Epithelial cell of esophagus (primary cell): ENCODE results near the gene USP12.

Experiments
- DNase-seq: peaks from one replicate; pipeline ENCODE4 v3.0.0; 2010; ENCODE audit warnings: low read depth
- H3K4me3 ChIP-seq: 2 replicates; pipeline ENCODE4 v1.5.1; 2011; ENCODE audit warnings: mild to moderate bottlenecking, low read length, control low read depth
- TF ChIP-seq, protein P1 (sequence below): IDR thresholded peaks from 2 replicates; pipeline ENCODE4 v1.5.1; 2011; ENCODE audit warnings: low read depth, mild to moderate bottlenecking, low read length, control low read depth, inconsistent platforms; ENCODE audit not compliant: insufficient read depth; ENCODE audit errors: missing control alignments

Gene USP12

DNA sequence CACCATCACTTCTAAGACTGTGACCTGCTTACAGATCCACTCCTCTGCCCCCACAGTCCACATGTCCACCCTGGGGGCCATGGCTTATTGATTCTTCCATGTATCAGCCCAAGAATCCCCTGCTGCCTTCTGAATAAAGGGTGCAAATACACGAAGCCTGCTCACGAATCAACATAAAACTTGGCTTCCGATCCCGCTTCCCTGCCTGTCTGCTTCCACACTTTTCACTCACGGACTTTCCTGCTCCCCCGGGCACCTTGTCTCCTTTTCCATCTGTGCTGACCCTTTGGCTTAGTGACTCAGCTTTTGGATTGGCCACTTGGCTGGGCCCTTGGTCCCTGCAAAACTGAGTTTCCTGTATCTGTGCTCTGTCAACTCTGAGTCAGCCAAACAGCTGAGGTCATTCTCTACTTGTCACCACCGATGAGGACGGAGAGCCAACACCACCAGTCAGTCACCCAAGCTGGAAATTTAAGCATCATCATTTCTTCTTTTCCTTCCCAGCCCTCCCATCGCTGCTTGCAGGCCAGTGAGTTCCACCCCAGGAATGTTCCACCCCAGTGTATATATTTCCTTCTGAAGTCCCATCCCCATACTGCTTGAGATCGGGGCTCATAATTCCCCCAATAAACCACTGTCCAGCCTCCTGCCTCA lies 11.4 kb upstream of the USP12 start:
- no peak overlapping the region for H3K4me3 ChIP-seq
- TF ChIP-seq, protein P1, sequence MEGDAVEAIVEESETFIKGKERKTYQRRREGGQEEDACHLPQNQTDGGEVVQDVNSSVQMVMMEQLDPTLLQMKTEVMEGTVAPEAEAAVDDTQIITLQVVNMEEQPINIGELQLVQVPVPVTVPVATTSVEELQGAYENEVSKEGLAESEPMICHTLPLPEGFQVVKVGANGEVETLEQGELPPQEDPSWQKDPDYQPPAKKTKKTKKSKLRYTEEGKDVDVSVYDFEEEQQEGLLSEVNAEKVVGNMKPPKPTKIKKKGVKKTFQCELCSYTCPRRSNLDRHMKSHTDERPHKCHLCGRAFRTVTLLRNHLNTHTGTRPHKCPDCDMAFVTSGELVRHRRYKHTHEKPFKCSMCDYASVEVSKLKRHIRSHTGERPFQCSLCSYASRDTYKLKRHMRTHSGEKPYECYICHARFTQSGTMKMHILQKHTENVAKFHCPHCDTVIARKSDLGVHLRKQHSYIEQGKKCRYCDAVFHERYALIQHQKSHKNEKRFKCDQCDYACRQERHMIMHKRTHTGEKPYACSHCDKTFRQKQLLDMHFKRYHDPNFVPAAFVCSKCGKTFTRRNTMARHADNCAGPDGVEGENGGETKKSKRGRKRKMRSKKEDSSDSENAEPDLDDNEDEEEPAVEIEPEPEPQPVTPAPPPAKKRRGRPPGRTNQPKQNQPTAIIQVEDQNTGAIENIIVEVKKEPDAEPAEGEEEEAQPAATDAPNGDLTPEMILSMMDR: no peak
- peak; percentile 68 for DNase-seq

DNA sequence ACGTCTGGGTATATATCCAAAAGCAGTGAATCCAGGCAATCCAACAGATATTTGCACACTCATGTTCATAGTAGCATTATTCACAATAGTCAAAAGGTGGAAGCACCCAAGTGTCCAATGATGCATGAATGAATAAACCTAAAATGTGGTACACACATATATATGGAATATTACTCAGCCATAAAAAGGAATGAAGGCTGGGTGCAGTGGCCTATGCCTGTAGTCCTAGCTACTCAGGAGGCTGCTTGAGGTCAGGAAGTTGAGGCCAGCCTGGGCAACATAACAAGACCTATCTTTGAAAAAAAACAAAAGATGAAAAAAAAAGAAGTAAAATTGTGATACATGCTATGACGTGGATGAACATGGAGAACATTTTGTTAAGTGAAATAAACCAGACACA lies 10.4 kb upstream of the USP12 start:
- TF ChIP-seq, protein P1: no peak
- DNase-seq: no peak
- no peak overlapping the region for H3K4me3 ChIP-seq

DNA sequence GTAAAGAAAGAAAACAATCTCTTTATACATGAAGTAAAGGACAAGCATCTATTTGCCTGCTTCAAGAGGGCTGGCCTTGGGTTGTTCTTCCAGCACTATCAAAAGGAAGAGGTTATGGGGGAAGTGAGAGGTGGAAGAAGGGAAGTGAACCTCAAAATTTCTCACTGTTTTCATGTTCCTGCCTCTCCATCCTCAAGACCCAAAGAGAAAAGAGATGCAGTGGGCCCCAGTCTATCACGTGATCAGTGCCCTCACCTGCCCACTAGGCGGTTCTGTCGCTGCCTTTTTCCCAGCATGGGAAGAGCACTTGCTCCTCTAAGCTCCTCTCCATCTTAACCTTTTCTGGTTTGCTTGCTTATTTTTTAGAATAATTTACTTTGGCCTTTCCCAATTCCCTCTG lies 6.2 kb upstream of the USP12 start:
- DNase-seq: peak; percentile 24
- TF ChIP-seq, protein P1: peak; percentile 23
- H3K4me3 ChIP-seq: no peak overlapping the region

DNA sequence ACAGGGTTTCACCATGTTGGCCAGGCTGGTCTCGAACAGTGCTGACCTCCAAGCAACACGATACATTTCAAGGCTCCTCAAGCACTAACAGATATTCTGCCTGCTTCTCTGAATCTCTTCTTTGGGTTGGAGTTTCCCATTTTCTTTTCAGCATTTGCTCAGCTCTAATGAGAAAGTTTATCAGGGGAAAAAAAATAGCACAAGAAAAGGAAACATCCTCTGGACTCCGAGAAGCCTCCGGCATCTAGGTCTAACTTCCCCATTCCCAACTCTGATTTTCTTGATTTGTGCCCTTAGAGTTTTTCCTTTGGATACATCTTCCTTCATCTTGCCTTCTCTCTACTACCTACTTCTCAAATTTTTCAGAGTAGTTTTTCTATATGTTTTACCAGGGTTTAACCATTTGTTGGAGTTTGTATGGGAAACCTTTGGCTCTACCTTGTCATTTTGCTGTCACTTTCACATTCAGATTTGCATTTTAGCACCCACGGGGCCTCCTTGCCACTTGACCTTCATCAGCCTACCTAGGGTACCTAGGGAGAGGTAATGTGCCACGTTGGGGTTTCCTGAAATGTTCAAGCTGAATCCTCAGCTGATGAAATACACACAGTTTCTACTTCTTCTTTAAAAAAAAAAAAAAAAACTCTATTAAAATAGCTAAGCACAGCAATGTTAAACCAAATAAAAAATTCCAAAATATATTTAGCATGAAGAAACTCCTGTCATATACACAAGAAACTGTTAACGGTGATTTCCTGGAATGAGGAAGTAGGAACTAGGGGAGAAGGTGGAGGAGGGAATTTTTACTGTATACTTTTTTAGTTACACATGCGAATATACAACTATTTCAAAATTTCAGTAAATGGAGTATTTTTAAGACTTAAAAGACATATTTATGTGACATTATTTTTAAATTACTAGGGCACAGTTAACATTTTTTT lies 5.1 kb upstream of the USP12 start:
- no peak overlapping the region for H3K4me3 ChIP-seq
- DNase-seq: no peak
- TF ChIP-seq, protein P1: no peak

DNA sequence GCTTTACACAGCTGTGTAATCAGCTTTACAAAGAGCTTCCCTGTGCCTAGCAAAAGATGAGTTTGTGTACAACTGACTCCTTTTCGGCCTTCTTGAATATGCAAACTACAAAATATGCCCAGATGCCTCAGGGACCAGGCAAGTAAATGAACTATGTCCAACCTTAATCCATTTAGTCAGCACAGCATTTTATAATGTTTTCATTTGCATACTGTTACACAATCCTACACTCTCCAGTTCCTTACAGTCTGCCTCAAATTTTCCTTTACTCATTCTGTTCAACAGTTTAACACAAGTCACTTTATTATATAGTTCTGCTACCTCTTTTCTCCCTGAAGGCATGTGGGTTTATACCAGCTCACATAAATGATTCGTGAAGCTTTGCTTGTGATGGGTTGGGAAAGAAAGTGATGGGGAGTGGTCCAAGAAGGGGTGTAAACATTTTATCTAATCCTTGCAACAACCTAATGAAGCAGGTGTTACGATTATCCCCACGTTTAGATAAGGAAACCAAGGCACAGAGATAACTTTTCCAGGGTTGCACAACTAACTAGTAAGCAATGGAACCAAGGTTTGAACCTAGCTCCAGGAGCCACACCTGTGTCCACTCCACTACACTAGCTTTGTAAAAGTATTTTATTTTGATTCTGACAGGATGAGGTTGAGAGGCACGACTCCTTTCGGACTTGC lies 3.3 kb upstream of the USP12 start:
- DNase-seq: peak; percentile 22
- H3K4me3 ChIP-seq: no peak overlapping the region
- TF ChIP-seq, protein P1: no peak

DNA sequence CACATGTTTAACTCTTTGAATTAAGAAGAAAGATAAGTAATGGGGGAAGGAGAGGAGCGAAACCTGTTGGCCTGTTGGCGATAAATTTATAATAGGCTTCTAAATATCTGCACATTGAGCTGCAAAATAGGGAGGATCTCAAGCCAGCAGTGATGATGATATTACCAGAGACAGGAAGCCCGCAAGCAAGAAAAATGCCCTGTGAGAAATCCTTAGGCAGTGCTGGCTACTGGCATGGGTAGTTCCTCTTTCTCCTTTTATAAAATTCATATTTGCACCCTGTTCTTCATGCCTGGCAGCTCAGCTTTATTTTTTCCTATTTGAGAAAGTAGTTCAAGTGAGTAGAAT lies 858 bp upstream of the USP12 start:
- TF ChIP-seq, protein P1: no peak
- peak overlapping the region; percentile 52 for H3K4me3 ChIP-seq
- peak; percentile 46 for DNase-seq
